COLO668 (cell line): ENCODE results near the gene SLC13A5.

Experiments
- DNase-seq: peaks from one replicate; lab custom pipeline; 2025; ENCODE audit not compliant: unreplicated experiment; lab: John Stamatoyannopoulos, UW

SLC13A5 gene

DNA sequence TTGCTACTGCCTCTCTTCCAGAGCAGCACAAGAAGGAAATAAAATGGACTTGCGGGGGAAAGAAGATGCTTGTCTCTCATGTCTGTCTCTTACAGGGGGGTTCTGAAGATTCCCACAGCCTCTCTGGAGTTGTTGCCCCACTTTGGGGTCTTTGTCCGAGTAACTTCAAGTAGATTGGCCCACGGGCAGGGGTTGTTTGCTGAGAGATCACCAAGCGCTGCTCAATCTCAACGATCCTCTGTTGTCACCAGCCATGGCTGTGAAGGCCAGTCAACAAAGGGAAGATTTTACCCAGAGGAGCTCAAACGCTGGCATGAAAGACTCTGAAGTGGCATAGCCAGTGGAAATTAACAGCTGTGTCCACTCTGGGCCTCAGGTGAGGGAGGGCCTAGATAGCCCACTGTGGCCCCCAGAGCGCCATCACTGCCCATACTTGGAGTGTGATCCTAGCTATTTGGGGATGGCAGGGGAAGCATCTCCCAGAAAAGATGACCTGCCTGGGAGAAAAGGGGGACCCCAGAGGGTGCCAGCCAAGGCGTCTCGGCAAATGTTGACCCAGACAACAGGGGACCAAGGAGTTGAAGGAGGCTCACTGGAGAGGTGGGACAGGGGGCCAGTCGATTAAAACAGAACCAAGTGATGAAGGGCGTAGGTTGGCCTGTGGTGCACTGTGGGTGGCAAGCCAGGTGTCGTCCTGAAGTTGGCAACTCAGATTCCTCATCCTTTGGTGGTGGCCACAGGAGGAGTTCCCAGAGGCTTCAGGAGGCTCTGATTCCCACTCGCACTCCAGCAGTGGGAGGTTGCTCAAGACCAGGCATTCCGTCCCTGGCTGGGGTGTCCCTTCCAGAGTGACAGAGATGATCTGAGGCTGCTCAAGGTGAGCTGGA is 28.0 kb downstream of the SLC13A5 start:
- DNase-seq = no peak

DNA sequence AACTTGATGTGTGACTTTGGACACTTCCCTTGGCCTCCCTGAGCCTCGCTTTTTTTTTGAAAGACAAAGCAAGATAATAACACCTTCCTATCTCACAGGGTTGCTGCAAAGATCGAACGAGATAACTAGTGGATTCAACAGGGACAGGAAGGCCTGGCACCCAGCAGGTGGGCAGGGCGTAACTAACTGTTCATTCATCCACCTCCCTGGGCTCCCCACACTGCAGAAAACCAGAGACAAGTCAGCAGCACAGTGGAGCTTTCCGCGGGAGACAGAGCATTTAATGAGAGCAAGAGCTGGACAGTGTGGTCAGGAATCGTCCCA is 28.7 kb downstream of the SLC13A5 start:
- no peak for DNase-seq

DNA sequence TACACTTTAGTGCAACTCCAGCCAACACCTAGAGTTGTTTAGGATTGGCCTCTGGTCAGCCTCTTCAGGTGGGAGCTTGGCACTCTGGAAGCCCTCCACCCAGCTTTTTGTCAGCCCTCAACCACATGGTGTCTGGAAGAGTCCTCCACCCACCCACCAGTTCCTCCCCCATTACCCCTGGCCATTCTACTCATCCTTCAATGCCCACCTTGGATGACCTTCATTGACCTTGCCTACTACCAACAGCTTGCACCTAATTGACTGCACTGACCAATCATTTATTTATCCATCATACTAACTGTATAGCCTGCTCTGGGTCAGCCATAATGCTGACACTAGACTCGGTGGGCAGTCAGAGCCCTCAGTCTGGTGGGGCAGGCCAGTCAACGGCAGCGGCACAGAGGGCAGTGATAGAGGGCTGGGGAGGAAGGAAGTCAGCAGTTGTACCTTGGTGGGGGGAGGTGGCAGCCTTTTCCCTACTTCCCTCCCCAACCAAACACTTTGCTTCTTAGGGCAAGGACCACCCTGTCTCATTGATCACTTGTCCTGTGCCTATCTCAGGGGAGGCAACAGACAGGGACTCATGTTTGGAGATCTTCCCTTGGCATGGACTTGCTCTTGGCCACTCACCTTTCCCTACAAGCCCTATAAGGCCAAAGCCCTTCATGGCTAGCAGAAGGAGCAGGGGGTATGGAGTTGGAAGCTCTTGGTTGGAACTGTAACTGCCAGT is 29.3 kb downstream of the SLC13A5 start:
- no peak for DNase-seq

DNA sequence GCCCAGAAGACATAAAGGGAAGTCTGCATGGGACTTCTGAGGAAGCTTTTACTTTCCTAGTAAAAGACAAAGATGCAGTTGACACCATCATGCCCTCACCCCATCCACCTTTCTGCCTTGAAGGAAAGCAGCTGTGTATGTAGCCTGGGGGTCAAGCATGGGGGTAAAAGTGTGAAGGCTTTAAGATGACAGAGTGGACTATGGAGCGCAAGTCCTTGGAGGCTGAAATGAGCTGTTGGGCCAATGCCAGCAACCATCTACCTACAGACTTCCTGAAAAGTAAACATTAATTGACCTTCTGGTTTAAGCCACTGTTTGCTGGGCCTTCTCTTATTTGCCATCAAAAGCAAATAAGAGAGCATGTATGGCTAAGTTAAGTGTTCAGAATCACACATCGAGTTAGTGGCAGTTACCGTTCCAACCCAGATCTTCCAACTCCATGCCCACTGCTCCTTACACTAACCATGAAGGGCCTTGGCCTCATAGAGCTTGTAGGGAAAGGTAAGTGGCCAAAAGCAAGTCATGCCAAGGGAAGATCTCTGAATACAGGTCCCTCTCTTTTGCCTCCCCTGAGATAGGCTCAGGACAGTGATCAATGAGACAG is 30.0 kb downstream of the SLC13A5 start:
- DNase-seq = no peak

DNA sequence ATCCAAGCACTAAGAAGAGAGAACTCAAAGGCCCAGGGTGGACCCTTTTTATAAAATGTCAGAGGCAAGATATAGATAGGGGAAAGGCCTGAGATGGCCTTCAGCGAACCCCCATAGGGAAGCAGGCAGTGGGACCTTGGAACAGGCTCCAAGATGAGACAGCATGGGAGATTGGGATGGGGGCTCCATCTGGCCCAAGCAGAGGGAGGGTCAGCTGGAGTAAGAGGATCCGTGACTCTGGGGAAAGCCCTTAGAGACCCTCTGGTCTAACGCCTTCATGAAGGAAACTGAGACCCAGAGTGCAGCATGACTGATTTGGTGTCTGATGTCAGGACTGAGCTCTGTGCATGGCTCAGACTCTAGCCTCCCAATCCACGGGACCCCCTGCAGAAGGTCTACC is 30.8 kb downstream of the SLC13A5 start:
- DNase-seq = no peak

DNA sequence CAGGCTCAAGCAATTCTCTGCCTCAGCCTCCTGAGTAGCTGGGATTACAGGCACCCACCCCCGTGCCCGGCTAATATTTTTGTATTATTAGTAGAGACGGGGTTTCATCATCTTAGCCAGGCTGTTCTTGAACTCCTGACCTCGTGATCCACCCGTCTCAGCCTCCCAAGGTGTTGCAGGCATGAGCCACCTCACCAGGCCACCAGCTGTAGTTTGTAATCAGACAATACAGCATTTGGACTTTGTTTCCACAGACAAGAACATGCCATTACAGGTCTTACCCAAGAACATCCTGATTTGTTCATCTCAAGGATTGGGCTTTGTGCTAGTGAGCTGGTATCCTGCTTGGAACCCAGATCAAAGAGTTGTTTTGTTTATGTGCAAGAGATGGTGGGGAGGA is 31.5 kb downstream of the SLC13A5 start:
- no peak for DNase-seq

DNA sequence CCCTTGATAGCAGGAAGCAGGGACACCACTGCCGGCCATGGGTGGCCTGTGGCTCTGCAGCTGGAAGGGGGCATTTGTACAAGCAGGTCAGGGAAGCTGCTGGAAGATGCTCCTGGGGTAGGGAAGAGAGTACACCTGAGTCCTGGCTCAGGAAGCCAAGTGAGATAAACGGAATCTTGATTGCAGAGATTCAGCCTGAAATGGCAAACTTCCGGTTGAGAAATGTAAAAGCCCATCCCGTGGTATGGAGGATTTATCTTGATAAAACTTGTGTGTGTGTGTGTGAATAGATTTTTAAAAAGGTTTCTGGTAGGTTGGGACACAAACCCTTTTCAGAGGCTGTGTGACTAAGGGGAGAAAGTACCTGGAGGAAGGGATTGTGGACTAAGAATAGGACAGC is 32.0 kb downstream of the SLC13A5 start:
- DNase-seq = no peak

DNA sequence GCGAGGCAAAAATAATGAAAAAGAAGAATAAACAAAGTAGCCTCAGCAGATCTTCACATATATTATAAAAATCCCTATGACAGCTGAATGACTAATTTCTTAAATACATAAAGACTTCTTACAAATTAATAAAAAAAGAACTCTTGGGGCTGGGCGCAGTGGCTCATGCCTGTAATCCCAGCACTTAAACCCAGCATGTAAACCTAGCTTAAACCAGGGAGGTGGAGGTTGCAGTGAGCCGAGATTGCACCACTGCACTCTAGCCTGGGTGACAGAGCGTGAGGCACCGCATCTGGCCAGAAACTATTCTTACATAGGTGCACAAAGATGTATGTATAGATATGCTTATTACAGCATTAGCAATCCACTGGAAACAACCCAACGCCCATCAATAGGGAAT is 33.9 kb downstream of the SLC13A5 start:
- no peak for DNase-seq

DNA sequence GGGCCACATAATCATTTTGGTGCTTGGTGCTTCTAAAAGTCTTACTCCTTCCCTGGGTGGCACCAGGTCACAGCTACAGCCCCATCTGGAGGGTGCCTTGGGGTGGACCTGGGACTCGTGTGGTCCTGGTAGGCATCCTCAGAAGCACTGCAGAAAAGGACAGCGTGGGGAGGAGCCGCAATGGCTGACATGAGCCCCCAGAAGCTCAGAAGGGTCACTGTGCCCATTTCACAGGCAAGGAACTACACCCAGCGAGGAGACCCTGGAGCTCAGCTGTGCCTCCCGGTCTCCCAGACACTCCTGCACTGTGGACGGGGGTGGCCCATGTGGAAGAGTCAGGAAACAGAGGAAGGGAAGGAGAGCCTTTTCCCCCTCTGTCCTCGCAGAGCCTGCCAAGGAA is 35.2 kb downstream of the SLC13A5 start:
- DNase-seq = no peak

DNA sequence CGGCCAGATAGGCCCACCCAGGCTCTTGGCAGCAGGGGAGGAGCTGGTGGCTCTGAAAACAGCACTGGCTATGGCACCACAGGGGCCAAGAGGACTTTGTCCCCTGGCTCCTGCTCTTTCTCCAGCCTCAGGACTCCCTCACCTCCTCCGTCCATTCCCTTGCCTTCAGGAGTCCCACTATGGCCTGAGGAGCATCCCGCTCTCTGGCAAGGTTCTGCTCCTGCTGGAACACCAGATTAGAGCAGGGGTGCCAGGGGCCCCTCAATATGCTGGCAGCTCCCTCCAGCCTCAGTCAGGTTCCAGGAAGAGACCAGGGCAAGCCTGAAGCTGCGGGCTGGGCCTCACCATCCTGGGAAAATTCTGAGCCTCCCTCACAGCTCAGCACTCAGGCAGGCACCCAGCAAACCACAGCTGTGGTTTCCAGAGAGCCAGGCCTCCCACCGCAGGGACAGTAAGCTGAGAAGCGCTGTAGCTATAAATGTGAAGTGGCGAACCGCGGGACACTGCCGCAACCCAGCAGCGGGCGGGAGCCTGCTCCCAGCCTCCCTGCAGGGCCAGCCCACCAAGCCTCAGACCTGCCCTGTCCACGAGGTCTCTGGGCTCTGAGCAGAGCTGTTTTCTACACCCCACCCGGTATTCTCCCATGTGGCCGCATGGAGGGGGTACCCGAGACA is 35.9 kb downstream of the SLC13A5 start:
- DNase-seq = no peak

DNA sequence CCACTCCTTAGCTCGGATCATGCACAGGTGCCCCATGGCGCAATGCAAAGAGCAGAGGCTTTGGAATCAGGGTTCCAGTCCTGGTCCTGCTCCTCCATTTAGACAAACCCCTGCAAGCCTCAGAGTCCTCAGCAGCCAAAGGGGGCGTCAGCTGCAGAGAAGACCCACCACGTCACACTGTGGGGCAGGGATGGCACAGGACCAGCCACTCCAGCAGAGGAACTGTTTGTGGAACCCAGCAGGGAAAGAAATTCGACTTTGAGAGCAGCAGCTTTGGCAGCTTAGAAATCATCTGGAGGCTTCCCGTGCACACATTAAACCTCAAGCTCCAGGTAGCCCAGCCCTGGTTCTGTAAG is 36.4 kb downstream of the SLC13A5 start:
- no peak for DNase-seq

DNA sequence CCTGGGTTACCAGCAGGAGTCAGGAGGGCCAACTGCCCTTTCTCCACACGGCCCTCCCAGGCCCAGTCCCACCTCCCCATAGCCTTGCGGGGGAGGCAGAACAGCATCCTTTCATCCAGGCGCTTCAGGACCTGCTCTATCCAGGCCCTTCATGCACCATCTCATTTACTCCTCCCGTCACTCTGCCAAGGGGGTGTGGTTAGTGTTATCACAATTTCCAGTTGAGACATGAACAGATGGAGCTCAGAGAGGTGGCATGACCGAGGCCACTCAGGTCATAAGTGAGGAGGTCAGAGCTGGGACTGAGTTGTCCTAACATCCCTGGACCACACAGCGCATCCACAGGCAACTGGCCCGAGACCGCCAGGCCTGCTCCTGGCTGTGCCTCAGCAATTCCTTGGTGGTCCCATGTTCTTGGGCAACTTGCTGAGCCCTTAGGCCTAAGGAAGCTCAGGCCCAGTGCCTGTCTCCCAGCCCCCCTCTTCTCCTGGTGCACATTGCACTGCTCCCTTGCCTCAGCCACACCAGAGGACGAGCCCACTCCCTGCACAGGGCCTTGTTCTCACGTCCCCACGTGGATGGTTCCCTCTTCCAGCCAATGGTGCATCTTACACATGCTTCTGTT is 37.9 kb downstream of the SLC13A5 start:
- no peak for DNase-seq

DNA sequence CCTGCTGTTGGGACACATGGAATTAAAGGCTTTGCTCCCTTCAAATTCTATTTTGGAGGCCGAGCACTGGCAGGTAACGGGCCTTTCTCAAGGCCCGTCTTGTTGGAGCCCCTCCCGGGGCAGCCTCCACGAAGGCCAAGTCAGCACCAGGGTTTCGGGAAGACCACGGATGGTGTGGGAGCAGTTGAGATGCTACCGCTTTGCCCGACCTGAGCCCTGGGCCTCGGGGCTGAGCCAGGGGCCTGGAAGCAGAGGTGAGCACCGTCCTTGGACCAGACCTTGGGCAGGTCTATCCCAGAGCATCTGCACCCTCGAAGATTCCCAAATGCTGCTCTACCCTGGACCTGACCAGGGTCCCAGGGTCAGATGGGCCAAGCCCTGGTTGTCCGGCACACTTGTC is 38.6 kb downstream of the SLC13A5 start:
- DNase-seq = no peak

DNA sequence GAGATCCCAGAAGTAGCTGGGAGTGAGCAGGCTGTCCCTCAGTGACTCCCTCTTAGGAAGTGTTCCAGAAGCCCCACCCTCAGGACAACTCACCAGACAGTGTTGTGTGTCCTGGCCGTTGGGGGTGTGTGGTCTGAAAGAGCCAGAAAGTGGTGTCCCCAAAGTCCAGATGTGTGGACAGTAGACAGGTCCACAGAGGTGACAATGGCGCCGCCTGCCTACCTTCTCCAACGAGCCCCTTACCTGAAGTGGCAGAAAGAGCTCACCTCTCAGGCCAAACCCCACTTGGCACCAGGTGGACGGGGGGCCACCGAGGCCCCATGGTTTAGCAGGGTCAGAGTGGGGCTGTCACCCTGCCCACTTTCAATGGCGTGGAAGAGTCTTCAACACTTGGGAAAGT is 41.7 kb downstream of the SLC13A5 start:
- DNase-seq = no peak

DNA sequence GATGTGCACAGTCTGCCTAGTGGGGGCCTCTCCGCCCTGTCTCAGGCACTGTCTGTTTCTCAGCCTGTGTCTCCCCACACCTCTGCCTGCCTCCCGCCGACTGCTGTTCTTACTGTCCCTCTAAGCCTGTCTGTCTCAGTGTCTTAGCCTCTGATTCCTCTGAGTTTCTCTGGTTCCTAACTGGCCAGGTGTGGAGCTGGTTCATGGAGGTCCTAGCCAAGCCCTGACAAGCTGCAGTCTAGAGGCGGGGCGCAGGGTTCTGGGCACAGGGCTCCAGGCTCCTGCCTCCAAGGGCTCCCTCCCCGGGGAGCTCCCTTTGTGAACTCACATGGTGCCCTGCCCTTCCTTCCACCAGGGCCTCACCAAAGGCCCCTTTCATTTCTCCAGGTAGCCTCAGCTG is 42.2 kb downstream of the SLC13A5 start:
- no peak for DNase-seq

DNA sequence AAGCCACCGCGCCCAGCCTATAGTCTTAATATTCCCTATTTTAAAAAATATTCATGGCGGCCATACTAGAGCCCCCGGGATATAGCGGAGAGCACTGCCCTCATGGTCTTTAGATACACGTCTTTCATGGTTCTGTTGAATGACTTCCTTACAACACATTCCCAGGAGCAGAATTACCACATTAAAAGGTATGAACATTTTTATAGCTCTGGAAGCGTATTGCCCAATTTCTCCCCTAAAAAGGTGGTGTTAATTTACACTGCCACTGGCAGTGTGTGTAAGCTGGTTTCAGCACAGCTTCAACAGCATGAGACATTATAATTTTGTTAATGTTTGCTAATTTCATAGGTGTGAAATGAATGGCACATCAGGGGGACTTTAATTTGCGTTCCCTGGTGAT is 42.6 kb downstream of the SLC13A5 start:
- no peak for DNase-seq

DNA sequence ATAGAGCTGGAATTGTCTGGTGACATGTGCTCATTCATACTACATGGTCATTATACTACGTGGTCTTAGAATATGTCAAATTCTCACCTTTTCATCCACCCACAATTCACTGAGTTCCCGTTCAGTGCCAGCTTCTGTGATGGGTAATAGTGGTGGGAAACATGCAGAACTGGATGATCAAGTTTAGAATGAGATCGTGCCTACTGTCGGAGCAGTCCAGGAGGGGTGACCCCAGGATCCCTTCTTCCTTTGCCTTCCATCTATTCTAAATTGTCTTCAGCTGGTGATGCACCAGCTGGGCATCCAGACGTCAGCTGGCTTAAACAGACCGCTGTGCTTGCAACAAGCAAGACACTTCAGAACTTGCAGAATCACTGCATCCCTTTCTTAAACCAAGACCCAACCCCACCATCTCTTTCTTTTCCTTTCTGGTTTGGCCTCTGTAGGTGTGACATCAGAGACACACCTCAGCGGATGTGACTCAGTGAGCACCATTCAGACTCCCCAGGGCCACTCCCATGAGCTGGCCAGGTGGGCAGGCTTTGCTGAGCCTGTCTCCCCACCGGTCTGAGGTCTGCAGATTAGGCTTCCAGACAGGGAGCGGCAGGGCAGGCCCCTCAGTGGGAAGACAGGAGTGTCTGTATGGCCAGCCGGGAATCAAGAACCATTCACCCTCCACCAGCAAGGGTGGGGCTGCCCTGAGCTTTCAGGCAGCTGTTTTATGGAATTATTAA is 43.5 kb downstream of the SLC13A5 start:
- DNase-seq = no peak

DNA sequence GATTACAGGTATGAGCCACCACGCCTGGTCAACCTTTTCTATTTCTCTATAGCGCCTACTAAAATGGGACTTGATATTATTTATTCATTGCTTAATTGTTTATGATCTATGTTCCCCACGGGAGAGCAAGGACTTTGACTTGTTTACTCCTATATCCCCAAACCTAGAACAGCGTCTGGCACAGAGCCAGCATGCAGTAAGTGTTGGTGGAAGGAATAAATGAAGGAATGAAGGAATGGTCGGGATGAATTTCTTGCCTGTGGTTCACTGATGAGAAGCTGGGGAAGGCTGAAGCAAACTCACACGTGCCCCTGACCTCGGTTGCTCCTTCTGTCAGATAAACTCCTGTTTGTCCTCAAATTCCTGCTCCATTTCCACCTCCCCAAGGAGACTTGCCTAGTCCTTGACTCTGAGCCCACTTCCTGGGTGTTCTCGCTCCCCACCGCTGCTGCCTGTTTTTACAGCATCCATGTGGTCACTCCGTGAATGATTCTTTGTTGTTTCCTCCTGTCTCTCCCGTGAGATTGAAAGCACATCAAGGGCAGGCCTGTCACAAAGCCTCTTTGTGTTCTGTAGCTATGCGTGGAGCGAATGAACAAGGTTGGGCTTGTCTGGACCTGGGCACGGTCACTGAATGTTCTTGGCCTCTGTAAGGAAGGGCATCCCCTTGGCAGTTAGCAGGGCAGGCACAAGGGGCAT is 44.3 kb downstream of the SLC13A5 start:
- DNase-seq = no peak

DNA sequence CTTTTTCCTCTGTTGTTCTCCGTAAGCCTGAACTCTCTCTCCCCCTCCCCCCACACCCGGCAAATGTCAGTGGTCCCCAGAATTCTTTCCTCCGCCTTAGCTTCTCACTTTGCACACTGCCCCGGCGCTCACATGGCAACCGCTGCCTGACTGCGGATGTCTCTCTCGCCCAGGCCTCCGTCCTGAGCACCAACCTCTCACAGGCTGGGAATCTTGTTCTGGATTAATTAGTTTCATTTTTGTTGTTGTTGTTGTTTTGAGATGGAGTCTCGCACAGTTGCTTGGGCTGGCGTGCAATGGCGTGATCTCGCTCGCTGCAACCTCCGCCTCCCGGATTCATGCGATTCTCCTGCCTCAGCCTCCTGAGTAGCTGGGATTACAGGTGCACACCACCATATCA is 45.0 kb downstream of the SLC13A5 start:
- DNase-seq = no peak

DNA sequence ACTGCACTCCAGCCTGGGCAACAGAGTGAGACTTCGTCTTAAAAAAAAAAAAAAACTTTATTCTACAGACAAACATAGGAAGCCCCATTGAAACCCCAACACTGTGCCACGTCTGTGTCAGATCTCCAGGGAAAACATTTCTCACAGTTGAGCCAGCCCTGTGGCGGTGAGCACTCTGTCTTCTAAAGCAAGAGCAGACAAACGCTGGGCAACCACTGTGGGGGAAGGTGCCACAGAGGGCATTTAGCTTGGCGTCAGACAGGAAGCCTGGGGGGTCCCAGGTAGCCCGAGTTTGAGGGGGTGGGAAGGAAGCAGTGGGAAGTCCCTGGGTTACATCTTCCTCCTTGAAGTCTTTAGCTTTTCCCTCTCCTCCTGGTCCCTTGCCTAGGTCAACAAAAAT is 45.7 kb downstream of the SLC13A5 start:
- no peak for DNase-seq
